Mammary epithelial cell (primary cell): ENCODE results near the gene APC2.

Source experiments
- CTCF ChIP-seq, 2 donors: IDR thresholded peaks in 1 of 2; conservative IDR thresholded peaks in 1 of 2; 2 replicates each; pipeline ENCODE4 v1.5.1; 2011 to 2012; ENCODE audit warnings: inconsistent platforms in 2 of 2, low read length in 2 of 2, mild to moderate bottlenecking in 2 of 2, control low read depth in 1 of 2, low read depth in 1 of 2; ENCODE audit not compliant: insufficient read depth in 1 of 2; ENCODE audit errors: extremely low read depth in 1 of 2
- EZH2 ChIP-seq: IDR thresholded peaks from 2 replicates; pipeline ENCODE4 v1.6.1; 2012; ENCODE audit warnings: low read length, inconsistent platforms, borderline replicate concordance

GRCh38 chr19:1459479-1459878, 9.6 kb downstream of the APC2 start:
- TF ChIP-seq CTCF (conservative IDR thresholded peaks at IDR 0.05 in 1 of 2, IDR thresholded peaks at IDR 0.05 in 1 of 2; ENCODE audit: extremely low read depth in 1 of 2, insufficient read depth in 1 of 2, low read depth in 1 of 2, low read length in 2 of 2) (no peak), EZH2 (no peak)
